OCI-LY1 (cell line): ENCODE measurements around the gene HSPH1.

ENCODE experiments used
- H2AFZ ChIP-seq: fragments of 200-600 bp; sonication (generic), shearing (Covaris generic); 2 replicates; pipeline ENCODE4 v1.6.0; 2014; ENCODE audit warnings: antibody characterized with exemption, mild to moderate bottlenecking, low read length
- H3F3A ChIP-seq: fragments of 200-600 bp; sonication (generic), shearing (Covaris generic); 2 replicates; pipeline ENCODE4 v1.6.0; 2014; ENCODE audit warnings: mild to moderate bottlenecking, antibody characterized with exemption, low read length, moderate library complexity; ENCODE audit not compliant: insufficient read depth
- H3K27ac ChIP-seq: fragments of 200-600 bp; sonication (generic); 2 replicates; pipeline ENCODE4 v1.5.1; 2014; ENCODE audit warnings: low read length, mixed run types, mild to moderate bottlenecking, low read depth; ENCODE audit not compliant: poor library complexity, severe bottlenecking
- H3K27me3 ChIP-seq: fragments of 200-600 bp; sonication (generic); 2 replicates; pipeline ENCODE4 v1.6.0; 2014; ENCODE audit warnings: antibody characterized with exemption, mild to moderate bottlenecking, low read length, moderate library complexity; ENCODE audit not compliant: insufficient read depth
- H3K36me3 ChIP-seq: fragments of 200-600 bp; sonication (generic); 2 replicates; pipeline ENCODE4 v1.6.1; 2014; ENCODE audit warnings: mild to moderate bottlenecking, antibody characterized with exemption, low read length, moderate library complexity, mixed read lengths; ENCODE audit not compliant: insufficient read depth
- H3K4me1 ChIP-seq: fragments of 200-600 bp; sonication (generic); 2 replicates; pipeline ENCODE4 v1.5.1; 2014; ENCODE audit warnings: mild to moderate bottlenecking, low read length, moderate library complexity; ENCODE audit not compliant: insufficient read depth, severe bottlenecking
- H3K4me2 ChIP-seq: fragments of 200-600 bp; sonication (generic), shearing (Covaris generic); 2 replicates; pipeline ENCODE4 v1.6.1; 2014; ENCODE audit warnings: low read length
- H3K4me3 ChIP-seq: fragments of 200-600 bp; sonication (generic); 2 replicates; pipeline ENCODE4 v1.5.1; 2014; ENCODE audit warnings: low read length, low read depth, mild to moderate bottlenecking, mixed read lengths; ENCODE audit not compliant: poor library complexity, severe bottlenecking
- H3K79me2 ChIP-seq: fragments of 200-600 bp; shearing (Covaris generic); 2 replicates; pipeline ENCODE4 v1.6.1; 2016; ENCODE audit warnings: mixed run types, low read length, mixed read lengths; ENCODE audit not compliant: insufficient read depth
- H3K9ac ChIP-seq: fragments of 200-600 bp; sonication (generic), shearing (Covaris generic); 2 replicates; pipeline ENCODE4 v1.6.1; 2014; ENCODE audit warnings: mild to moderate bottlenecking, low read length, mixed read lengths
- H3K9me2 ChIP-seq: fragments of 200-600 bp; sonication (generic), shearing (Covaris generic); 2 replicates; pipeline ENCODE4 v1.6.1; 2014; ENCODE audit warnings: low read depth, mild to moderate bottlenecking, low read length, mixed read lengths
- H3K9me3 ChIP-seq: fragments of 200-600 bp; shearing (Covaris generic); 2 replicates; pipeline ENCODE4 v1.6.1; 2014; ENCODE audit warnings: low read length, mixed read lengths
- H4K20me1 ChIP-seq: fragments of 200-600 bp; sonication (generic), shearing (Covaris generic); 2 replicates; pipeline ENCODE4 v1.6.0; 2016; ENCODE audit warnings: mild to moderate bottlenecking, low read length; ENCODE audit not compliant: insufficient read depth
- EZH2 ChIP-seq: fragments of 200-600 bp; sonication (generic), shearing (Covaris generic); IDR thresholded peaks from 2 replicates; pipeline ENCODE4 v1.8.0; 2017; ENCODE audit warnings: borderline replicate concordance, mixed run types, mild to moderate bottlenecking, antibody characterized with exemption, low read length, moderate library complexity, mixed read lengths
- TF ChIP-seq, protein P1 (sequence below): fragments of 200-600 bp; sonication (generic), shearing (Covaris generic); IDR thresholded peaks from 2 replicates; pipeline ENCODE4 v1.5.1; 2017; ENCODE audit warnings: mild to moderate bottlenecking, antibody characterized with exemption, low read length, moderate library complexity, mixed read lengths

HSPH1 gene

DNA sequence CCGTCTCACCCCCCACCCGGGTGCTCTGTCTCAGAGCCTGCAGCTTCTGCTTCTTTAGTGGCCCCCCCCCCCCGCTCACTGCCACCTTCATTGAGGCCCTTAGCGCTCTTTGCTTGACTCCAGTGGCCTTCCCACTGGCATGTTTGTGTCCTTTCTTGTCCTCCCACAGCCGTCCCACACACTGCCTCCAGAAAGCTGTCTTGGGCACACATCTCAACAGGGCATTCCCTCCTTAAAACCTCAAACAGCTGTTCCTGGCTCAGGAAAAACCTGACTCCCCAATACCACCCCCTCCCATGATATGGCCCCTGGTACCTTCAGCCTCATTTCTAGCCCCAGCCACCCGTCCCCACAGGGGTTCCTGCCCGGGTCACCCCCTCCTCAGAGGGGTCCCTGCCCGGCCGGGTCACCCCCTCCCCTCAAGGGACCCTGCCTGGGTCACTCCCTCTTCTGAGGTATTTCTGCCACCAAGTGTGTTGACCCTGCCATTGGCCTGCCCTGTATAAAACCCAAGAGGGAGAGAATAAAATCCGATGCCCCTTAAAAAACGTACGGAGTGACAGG lies 46.9 kb upstream of the HSPH1 start:
- no peak overlapping the region for H3K4me3 ChIP-seq
- H3K4me2 ChIP-seq = no peak overlapping the region
- H3K9me3 ChIP-seq = no peaks in the 10 kb centered on the region
- H3K4me1 ChIP-seq = no peaks in the 10 kb centered on the region
- no peaks in the 10 kb centered on the region for H3K9me2 ChIP-seq
- no peak overlapping the region for H3K27ac ChIP-seq
- no peaks in the 10 kb centered on the region for H3K79me2 ChIP-seq
- H3K9ac ChIP-seq = no peak overlapping the region
- no peaks in the 10 kb centered on the region for H3F3A ChIP-seq
- no peaks in the 10 kb centered on the region for H3K27me3 ChIP-seq
- H2AFZ ChIP-seq = no peak overlapping the region
- no peaks in the 10 kb centered on the region for H4K20me1 ChIP-seq
- TF ChIP-seq EZH2 = no peak
- TF ChIP-seq, protein P1, sequence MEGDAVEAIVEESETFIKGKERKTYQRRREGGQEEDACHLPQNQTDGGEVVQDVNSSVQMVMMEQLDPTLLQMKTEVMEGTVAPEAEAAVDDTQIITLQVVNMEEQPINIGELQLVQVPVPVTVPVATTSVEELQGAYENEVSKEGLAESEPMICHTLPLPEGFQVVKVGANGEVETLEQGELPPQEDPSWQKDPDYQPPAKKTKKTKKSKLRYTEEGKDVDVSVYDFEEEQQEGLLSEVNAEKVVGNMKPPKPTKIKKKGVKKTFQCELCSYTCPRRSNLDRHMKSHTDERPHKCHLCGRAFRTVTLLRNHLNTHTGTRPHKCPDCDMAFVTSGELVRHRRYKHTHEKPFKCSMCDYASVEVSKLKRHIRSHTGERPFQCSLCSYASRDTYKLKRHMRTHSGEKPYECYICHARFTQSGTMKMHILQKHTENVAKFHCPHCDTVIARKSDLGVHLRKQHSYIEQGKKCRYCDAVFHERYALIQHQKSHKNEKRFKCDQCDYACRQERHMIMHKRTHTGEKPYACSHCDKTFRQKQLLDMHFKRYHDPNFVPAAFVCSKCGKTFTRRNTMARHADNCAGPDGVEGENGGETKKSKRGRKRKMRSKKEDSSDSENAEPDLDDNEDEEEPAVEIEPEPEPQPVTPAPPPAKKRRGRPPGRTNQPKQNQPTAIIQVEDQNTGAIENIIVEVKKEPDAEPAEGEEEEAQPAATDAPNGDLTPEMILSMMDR = no peak
- no peaks in the 10 kb centered on the region for H3K36me3 ChIP-seq

GRCh38 chr13:31207661-31208552 lies 46.2 kb upstream of the HSPH1 start:
- Histone ChIP-seq H3K27me3 (no peaks in the 10 kb centered on the region), H3K36me3 (no peaks in the 10 kb centered on the region), H3K4me3 (no peak overlapping the region), H3K9me2 (no peaks in the 10 kb centered on the region), H3K79me2 (no peaks in the 10 kb centered on the region), H3K9ac (no peak overlapping the region), H3K27ac (no peak overlapping the region), H3F3A (no peaks in the 10 kb centered on the region), H4K20me1 (no peaks in the 10 kb centered on the region), H3K9me3 (no peaks in the 10 kb centered on the region), H2AFZ (no peak overlapping the region), H3K4me1 (no peaks in the 10 kb centered on the region), H3K4me2 (no peak overlapping the region)
- TF ChIP-seq EZH2 = no peak
- TF ChIP-seq, protein P1 = no peak

- Histone ChIP-seq H3K9me2 (no peaks in the 10 kb centered on the region), H4K20me1 (no peaks in the 10 kb centered on the region), H3F3A (no peaks in the 10 kb centered on the region), H2AFZ (no peak overlapping the region), H3K9ac (no peak overlapping the region), H3K4me1 (peaks cover 8% of the 10 kb centered on the region), H3K79me2 (no peaks in the 10 kb centered on the region), H3K4me2 (no peak overlapping the region), H3K9me3 (no peaks in the 10 kb centered on the region), H3K27ac (no peak overlapping the region), H3K36me3 (no peaks in the 10 kb centered on the region), H3K4me3 (no peak overlapping the region), H3K27me3 (no peaks in the 10 kb centered on the region)
- TF ChIP-seq EZH2 = no peak
- TF ChIP-seq, protein P1 = no peak
These were observed 42.9 kb upstream of the HSPH1 start for GRCh38 chr13:31204592-31204991.
